IPS-11a (cell line): ENCODE results near the gene RNLS.

ENCODE experiments used
- H3K4me3 ChIP-seq: one replicate; pipeline ENCODE4 v1.5.1; 2013; ENCODE audit warnings: low read depth, low read length, control low read depth

RNLS gene

GRCh38 chr10:88237896-88238614, 345.1 kb downstream of the RNLS start:
- no peak overlapping the region for H3K4me3 ChIP-seq

DNA sequence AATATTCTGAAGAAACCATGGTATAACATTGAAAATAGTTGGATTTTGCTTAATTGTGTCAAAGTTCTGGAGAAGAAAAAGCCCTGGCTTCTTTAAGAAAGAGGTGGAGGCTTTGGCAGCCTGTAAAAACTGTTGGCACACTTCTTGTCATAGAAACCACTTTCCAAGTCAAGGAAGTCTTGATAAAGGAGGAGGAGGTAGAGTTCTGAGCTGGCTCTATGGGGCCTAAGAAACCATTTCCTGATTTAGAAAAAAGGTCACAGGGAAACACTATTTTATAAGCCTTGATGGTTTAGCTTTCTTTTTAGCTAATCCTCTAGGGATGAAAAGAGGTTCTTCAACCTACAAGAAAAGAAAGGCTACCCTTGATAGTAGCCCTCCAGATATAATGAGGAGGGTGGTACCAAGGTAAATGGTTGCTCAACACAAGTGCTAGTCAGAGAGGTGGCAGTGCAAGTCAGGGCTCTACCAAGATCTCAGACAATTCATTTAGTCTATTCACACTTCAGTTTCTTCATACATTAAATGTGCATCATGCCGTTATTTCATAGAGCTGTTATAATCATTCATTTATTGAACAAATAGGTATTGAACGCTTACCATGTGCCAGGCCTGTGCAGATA, 346.9 kb downstream of the RNLS start:
- H3K4me3 ChIP-seq = no peak overlapping the region

- no peak overlapping the region for H3K4me3 ChIP-seq
These were observed 348.8 kb downstream of the RNLS start for GRCh38 chr10:88234297-88234696.

GRCh38 chr10:88233870-88234269, 349.2 kb downstream of the RNLS start:
- no peak overlapping the region for H3K4me3 ChIP-seq

GRCh38 chr10:88232983-88233543, 350.1 kb downstream of the RNLS start:
- no peak overlapping the region for H3K4me3 ChIP-seq

GRCh38 chr10:88232029-88232895, 350.9 kb downstream of the RNLS start:
- no peak overlapping the region for H3K4me3 ChIP-seq

- H3K4me3 ChIP-seq = no peak overlapping the region
These were observed 352.9 kb downstream of the RNLS start for GRCh38 chr10:88230251-88230650.

GRCh38 chr10:88228130-88228529, 355.0 kb downstream of the RNLS start:
- H3K4me3 ChIP-seq = no peak overlapping the region

- no peak overlapping the region for H3K4me3 ChIP-seq
These were observed 355.6 kb downstream of the RNLS start for GRCh38 chr10:88227342-88228018.

DNA sequence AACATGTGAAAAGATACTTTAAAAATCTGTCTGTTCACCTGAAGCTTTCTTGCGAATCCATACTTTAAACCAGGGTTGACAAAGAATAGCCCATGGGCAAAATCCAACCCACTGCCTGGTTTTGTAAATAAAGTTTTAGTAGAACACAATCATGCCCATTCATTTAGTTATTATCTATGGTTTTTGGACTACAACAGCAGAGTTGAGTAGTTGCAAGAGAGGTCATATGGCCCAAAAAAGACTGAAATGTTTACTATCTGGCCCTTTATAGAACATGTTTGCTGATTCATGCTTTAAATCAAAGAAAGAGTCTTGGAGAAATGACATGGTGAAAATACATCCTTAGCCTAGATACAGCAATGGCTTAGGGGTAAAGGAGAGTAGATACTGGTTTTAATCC, 356.2 kb downstream of the RNLS start:
- H3K4me3 ChIP-seq = no peak overlapping the region

DNA sequence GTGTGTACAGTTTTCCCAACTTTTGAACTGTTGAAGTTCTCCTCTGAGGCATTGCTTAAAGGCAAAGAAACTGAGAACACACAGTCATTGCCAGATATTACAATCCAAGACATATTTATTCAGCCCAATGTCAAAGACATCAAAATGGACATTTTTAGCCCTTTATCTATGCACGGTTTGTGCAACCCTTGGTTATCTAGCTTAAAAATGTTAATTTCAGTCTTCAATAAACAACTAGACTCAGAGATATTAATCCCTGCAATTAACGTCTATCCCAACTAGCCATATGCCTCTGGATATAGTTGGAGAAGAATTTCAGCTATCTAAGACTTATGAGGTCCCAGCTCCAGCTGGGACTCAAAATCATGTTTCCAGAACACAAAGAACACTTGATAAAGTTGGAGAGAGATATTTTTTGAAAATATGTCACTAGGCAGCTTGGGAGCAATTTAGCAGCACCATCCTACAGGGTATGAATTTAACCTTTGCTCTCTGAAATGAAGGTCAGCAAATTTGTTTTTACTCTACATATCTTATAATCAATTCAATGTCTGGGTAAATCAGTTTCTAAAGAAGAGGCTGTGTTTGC, 357.0 kb downstream of the RNLS start:
- H3K4me3 ChIP-seq = no peak overlapping the region
